ENCODE data around the gene TSPOAP1. TPM values are rescaled to one million over a fixed set of nuclear protein-coding genes. Genes with fewer than 3 reads are reported as not detected.

Gene TSPOAP1
- total RNA-seq, 4 donors from 2014 or later: 2.9 to 16.0 (median 3.3) TPM

- Histone ChIP-seq H3K27ac (no peak overlapping the region), H3K4me1 (peaks cover 0 to 15% (median 0%) of the 10 kb centered on the region in 3 donors), H3K9me3 (no peaks in the 10 kb centered on the region), H3K36me3 (no peaks in the 10 kb centered on the region), H3K4me3 (no peak overlapping the region), H3K27me3 (peaks cover 0 to 64% (median 0%) of the 10 kb centered on the region in 4 donors)
- intact Hi-C loops (cut with DNase I): no loop called here
- no peak for TF ChIP-seq POLR2A (IDR thresholded peaks at IDR 0.05)
- peak in 3 of 6 experiments; percentile 28 to 39 (median 28) for TF ChIP-seq CTCF (IDR thresholded peaks at IDR 0.05)
- DNase-seq: no peak
- 54 to 69% methylated on average over 5 of the region's 5 CpGs for WGBS, 2 donors
Observed at GRCh38 chr17:58277107-58277801, 51.3 kb downstream of the TSPOAP1 start.

- intact Hi-C loops (cut with DNase I): no loop called here
- Histone ChIP-seq H3K36me3 (no peaks in the 10 kb centered on the region), H3K4me3 (no peak overlapping the region), H3K9me3 (no peaks in the 10 kb centered on the region), H3K27ac (no peak overlapping the region), H3K27me3 (peaks cover 0 to 59% (median 0%) of the 10 kb centered on the region in 4 donors), H3K4me1 (peaks cover 0 to 15% (median 0%) of the 10 kb centered on the region in 3 donors)
- 42% methylated on average over 2 of the region's 2 CpGs; no CpG with 5 or more reads in 1 of the 2 donors for WGBS, 2 donors
- TF ChIP-seq CTCF (IDR thresholded peaks at IDR 0.05): no peak
- TF ChIP-seq POLR2A (IDR thresholded peaks at IDR 0.05): no peak
- DNase-seq: no peak
Observed at GRCh38 chr17:58276423-58276822, 52.2 kb downstream of the TSPOAP1 start.

DNA sequence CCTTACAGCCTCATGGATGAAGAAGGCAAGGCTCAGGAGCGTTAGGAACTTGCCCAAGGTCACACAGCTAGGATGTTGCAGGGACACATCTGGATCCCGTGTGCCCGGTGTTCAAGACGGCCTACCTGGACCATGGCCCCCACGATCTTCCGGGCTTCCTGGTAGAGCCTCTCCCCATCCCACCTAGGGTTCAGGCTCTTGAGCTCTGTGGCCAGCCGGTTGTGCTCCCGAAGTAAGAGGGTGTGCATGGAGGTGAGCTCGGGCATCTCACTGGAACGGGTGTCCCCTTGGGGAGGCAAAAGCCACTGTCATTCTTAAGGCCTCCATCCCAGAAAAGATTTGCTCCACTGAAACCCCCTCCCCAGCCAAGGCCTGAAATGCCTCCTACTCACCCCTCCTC, 53.2 kb downstream of the TSPOAP1 start:
- Histone ChIP-seq H3K36me3 (no peaks in the 10 kb centered on the region), H3K4me1 (peaks cover 0 to 15% (median 0%) of the 10 kb centered on the region in 3 donors), H3K27ac (no peak overlapping the region), H3K9me3 (no peaks in the 10 kb centered on the region), H3K4me3 (no peak overlapping the region), H3K27me3 (peaks cover 0 to 49% (median 0%) of the 10 kb centered on the region in 4 donors)
- no peak for TF ChIP-seq CTCF (IDR thresholded peaks at IDR 0.05)
- TF ChIP-seq POLR2A (IDR thresholded peaks at IDR 0.05): no peak
- intact Hi-C loops (cut with DNase I): no loop called here
- 53 to 78% methylated on average over 4 to 10 of the region's 10 CpGs for WGBS, 2 donors
- DNase-seq: no peak

DNA sequence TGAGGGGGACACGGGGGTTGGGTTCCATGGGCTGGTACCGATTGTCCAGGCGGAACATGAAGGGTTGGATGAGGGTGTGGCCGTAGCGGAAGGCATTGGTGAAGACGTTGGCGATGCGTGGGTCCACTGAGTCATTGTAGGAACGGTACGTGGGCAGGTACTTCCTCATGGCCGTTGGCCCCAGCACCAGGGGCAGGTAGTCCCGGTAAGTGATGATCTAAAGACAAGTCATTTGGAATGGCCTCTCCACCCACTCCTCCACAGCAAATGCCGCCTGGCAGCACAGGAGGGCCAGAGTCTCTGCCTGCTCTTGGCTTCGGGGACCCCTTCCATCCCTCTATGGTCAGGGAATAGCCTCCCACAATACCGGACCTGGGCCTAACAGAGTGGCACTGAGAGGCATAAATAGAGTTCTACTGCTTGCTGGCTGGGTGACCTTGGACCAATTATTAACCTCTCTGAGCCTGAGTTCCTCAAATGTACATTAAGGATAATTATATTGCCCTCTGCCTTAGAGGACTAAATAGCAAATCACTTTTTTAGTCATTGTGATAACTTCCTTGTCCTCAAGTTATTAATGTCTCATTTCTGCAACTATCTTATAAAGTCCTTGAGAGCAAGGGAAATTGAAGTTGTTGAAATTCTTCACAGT, 55.0 kb downstream of the TSPOAP1 start:
- no peak for DNase-seq
- H3K9me3 ChIP-seq: no peaks in the 10 kb centered on the region
- no peak overlapping the region for H3K4me3 ChIP-seq
- intact Hi-C loops (cut with DNase I): no loop called here
- 40 to 66% methylated on average over 8 to 15 of the region's 15 CpGs for WGBS, 2 donors
- H3K36me3 ChIP-seq: no peaks in the 10 kb centered on the region
- no peak for TF ChIP-seq CTCF (IDR thresholded peaks at IDR 0.05)
- TF ChIP-seq POLR2A (IDR thresholded peaks at IDR 0.05): no peak
- no peak overlapping the region for H3K27ac ChIP-seq
- peaks cover 0 to 2% (median 0%) of the 10 kb centered on the region in 3 donors for H3K4me1 ChIP-seq
- H3K27me3 ChIP-seq: peaks cover 0 to 31% (median 0%) of the 10 kb centered on the region in 4 donors
